NCI-H146 (cell line): ENCODE measurements around the gene PTAFR.
"Not testable (repeated sequence)": the region's sequence is repeated elsewhere in the genome, so short reads cannot be mapped to it uniquely, and the experiment has no call there.

ENCODE experiments used
- DNase-seq: peaks from one replicate; lab custom pipeline; 2025; lab: John Stamatoyannopoulos, UW

PTAFR gene

GRCh38 chr1:28144203-28145135 lies 32.0 kb downstream of the PTAFR start:
- DNase-seq = no peak

- no peak for DNase-seq
These were observed 32.8 kb downstream of the PTAFR start for GRCh38 chr1:28143496-28144202.

- DNase-seq = no peak
These were observed 34.8 kb downstream of the PTAFR start for GRCh38 chr1:28141685-28142084.

GRCh38 chr1:28139866-28140265 lies 36.6 kb downstream of the PTAFR start:
- DNase-seq = not testable (repeated sequence)

GRCh38 chr1:28139025-28139712 lies 37.3 kb downstream of the PTAFR start:
- DNase-seq = no peak

- no peak for DNase-seq
These were observed 39.4 kb downstream of the PTAFR start for GRCh38 chr1:28136922-28137613.

- no peak for DNase-seq
These were observed 40.1 kb downstream of the PTAFR start for GRCh38 chr1:28136169-28136921.

GRCh38 chr1:28135371-28136168 lies 40.9 kb downstream of the PTAFR start:
- DNase-seq = no peak

- no peak for DNase-seq
These were observed 41.8 kb downstream of the PTAFR start for GRCh38 chr1:28134651-28135207.

GRCh38 chr1:28132171-28133167 lies 44.0 kb downstream of the PTAFR start:
- no peak for DNase-seq

- DNase-seq = no peak
These were observed 45.6 kb downstream of the PTAFR start for GRCh38 chr1:28130901-28131300.

GRCh38 chr1:28129150-28129549 lies 47.3 kb downstream of the PTAFR start:
- DNase-seq = no peak

GRCh38 chr1:28127617-28128257 lies 48.8 kb downstream of the PTAFR start:
- DNase-seq = no peak

GRCh38 chr1:28126783-28127490 lies 49.6 kb downstream of the PTAFR start:
- no peak for DNase-seq

- DNase-seq = no peak
These were observed 50.3 kb downstream of the PTAFR start for GRCh38 chr1:28126212-28126611.

GRCh38 chr1:28123461-28123961 lies 53.0 kb downstream of the PTAFR start:
- no peak for DNase-seq

- no peak for DNase-seq
These were observed 54.3 kb downstream of the PTAFR start for GRCh38 chr1:28122183-28122582.
